NT2/D1 (cell line): ENCODE data around the gene CFAP65.

Experiments
- YY1 ChIP-seq: IDR thresholded peaks from 2 replicates; pipeline ENCODE4 v1.6.1; 2011; ENCODE audit not compliant: insufficient read length, insufficient read depth
- ZNF274 ChIP-seq: IDR thresholded peaks from 2 replicates; pipeline ENCODE4 v1.6.1; 2011; ENCODE audit warnings: mild to moderate bottlenecking, low read depth, low read length

GRCh38 chr2:219042157-219042556 lies 841 bp upstream of the CFAP65 start:
- TF ChIP-seq YY1, result no peak
- no peak for TF ChIP-seq ZNF274
